ENCODE measurements around the gene ELP4. TPM values are rescaled to one million over a fixed set of nuclear protein-coding genes. Genes with fewer than 3 reads are reported as not detected.

ELP4 gene
- total RNA-seq, 1 experiment from 2014 or later = 17.2 TPM

DNA sequence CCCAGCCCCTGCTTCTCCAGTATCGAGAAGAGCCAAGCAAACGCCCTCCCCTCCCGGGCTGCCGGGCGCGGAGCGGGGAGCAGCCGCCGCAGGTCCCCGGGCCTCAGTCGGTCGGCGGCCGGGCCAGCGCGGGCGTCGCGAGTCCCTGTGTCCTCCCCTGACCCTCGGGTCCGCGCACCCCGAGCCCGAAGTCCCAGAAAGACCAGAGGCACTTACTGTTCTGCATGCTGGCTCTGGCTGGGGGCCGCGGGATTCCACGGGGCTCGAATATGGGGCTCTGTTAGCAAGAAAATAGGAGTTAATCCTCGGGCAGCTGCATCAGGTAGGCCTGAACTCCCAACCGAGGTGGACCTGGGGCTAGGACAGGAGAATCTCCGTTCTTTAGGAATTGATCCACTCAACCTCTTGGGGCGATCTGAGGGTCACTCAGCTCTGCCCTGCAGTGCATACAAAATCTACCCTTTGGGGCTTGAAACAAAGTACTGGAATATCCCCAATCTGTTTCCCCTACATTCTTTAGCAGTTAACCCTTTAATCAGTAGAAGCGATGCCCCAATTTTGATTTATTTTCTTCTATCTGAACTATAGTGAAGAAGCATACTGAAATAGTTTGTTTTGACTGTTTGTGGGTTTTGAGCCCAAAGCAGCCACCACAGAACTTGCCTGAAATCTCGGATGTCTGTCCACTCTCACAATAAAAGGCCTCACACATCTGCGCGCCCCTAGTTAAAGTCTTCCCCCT, 296.8 kb downstream of the ELP4 start:
- no peak overlapping the region for H3K27ac ChIP-seq (ENCODE audit: low read length)
- ChIA-PET CTCF (interaction anchor here (0.6 kb wide), 1 partner anchor 16 kb away, joined by 6 read pairs; no protein-coding TSS in a partner anchor), POLR2A (no interaction called here)
- DNase-seq (ENCODE audit: low read depth, low spot score) (no peak), ATAC-seq (no peak)
- TF ChIP-seq SIN3A (IDR thresholded peaks at IDR 0.05; ENCODE audit: borderline replicate concordance, insufficient read depth, low read depth, low read length) (no peak), POLR2AphosphoS5 (IDR thresholded peaks at IDR 0.05; ENCODE audit: low read depth, low read length) (no peak)
- TF ChIP-seq, protein P1, sequence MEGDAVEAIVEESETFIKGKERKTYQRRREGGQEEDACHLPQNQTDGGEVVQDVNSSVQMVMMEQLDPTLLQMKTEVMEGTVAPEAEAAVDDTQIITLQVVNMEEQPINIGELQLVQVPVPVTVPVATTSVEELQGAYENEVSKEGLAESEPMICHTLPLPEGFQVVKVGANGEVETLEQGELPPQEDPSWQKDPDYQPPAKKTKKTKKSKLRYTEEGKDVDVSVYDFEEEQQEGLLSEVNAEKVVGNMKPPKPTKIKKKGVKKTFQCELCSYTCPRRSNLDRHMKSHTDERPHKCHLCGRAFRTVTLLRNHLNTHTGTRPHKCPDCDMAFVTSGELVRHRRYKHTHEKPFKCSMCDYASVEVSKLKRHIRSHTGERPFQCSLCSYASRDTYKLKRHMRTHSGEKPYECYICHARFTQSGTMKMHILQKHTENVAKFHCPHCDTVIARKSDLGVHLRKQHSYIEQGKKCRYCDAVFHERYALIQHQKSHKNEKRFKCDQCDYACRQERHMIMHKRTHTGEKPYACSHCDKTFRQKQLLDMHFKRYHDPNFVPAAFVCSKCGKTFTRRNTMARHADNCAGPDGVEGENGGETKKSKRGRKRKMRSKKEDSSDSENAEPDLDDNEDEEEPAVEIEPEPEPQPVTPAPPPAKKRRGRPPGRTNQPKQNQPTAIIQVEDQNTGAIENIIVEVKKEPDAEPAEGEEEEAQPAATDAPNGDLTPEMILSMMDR (IDR thresholded peaks at IDR 0.05) = no peak
- TF ChIP-seq, protein P2, sequence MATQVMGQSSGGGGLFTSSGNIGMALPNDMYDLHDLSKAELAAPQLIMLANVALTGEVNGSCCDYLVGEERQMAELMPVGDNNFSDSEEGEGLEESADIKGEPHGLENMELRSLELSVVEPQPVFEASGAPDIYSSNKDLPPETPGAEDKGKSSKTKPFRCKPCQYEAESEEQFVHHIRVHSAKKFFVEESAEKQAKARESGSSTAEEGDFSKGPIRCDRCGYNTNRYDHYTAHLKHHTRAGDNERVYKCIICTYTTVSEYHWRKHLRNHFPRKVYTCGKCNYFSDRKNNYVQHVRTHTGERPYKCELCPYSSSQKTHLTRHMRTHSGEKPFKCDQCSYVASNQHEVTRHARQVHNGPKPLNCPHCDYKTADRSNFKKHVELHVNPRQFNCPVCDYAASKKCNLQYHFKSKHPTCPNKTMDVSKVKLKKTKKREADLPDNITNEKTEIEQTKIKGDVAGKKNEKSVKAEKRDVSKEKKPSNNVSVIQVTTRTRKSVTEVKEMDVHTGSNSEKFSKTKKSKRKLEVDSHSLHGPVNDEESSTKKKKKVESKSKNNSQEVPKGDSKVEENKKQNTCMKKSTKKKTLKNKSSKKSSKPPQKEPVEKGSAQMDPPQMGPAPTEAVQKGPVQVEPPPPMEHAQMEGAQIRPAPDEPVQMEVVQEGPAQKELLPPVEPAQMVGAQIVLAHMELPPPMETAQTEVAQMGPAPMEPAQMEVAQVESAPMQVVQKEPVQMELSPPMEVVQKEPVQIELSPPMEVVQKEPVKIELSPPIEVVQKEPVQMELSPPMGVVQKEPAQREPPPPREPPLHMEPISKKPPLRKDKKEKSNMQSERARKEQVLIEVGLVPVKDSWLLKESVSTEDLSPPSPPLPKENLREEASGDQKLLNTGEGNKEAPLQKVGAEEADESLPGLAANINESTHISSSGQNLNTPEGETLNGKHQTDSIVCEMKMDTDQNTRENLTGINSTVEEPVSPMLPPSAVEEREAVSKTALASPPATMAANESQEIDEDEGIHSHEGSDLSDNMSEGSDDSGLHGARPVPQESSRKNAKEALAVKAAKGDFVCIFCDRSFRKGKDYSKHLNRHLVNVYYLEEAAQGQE (IDR thresholded peaks at IDR 0.05; ENCODE audit: insufficient read depth in 1 of 2, low read depth in 2 of 2, low read length in 1 of 2) = no peak
- H3K27me3 ChIP-seq (ENCODE audit: control insufficient read depth, insufficient read depth, low read length) = peaks cover 29% of the 10 kb centered on the region
- in situ Hi-C loops (cut with HindIII; ENCODE audit: low pct_unique_long_range_greater_than_20kb, low sequenced_read_pairs) (no loop called here), intact Hi-C loops (cut with micrococcal nuclease; ENCODE audit: unreplicated experiment) (no loop called here)
- no peaks in the 10 kb centered on the region for H3K9me3 ChIP-seq (ENCODE audit: control insufficient read depth, insufficient read depth, low read depth, low read length)
- H3K4me3 ChIP-seq (ENCODE audit: low read depth in 2 of 2, low read length in 2 of 2) = no peak overlapping the region
- 0 out of 2 replicates have a peak, but pooled peaks cover 3% of the 10 kb centered on the region for H3K4me1 ChIP-seq (ENCODE audit: control insufficient read depth, insufficient read depth, low read length)
- no peaks in the 10 kb centered on the region for H3K36me3 ChIP-seq (ENCODE audit: control insufficient read depth, insufficient read depth, low read length)
- no TSS peak for BruUV-seq (replicated peaks)

DNA sequence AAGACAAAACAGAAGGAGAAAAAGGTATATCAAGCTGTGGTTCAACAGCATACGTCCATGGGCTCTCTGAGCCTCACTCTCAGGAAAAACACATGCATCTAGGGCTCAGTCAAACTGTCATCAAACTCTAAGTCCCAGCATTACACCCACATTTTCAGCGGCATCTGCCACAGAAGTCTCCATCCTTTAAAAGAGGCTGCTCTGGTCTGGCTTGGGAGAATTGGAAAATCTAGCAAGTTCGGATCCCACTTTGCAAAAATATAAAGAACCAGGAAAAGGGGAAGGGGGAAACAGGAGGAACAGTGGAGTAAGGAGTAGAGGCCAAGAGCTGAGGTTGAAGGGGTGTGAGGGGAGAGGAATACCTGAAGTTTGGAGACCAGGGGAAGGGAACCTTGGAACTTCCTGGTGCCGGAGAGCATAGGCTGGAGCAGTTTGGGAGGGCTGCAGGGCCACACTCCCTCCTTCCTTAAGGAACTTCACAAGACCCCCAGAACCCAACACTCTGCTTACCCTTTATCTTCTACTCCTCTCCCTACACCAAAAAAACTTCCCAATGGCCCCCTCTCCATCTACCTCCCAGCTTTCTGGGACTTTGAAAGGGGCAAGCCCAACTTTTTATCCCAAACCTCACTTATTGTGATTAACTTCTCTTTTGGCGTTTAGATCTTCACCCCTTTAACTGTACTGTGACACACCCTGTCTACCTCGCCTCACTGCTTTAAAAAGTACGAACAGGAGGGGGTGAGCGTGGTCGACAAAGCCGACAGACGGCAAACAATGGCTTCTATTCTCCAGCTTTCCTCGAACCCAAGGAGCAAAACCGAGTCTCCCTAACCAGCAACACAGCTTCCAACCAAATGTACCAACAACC, 297.6 kb downstream of the ELP4 start:
- in situ Hi-C loops (cut with HindIII; ENCODE audit: low pct_unique_long_range_greater_than_20kb, low sequenced_read_pairs) = no loop called here
- peaks cover 23% of the 10 kb centered on the region for H3K27me3 ChIP-seq (ENCODE audit: control insufficient read depth, insufficient read depth, low read length)
- no TSS peak for BruUV-seq (replicated peaks)

More for the DNA sequence above, 297.6 kb downstream of the ELP4 start:
- CTCF ChIA-PET = no interaction called here
- H3K27ac ChIP-seq (ENCODE audit: low read length) = no peak overlapping the region
- no peak for DNase-seq (ENCODE audit: low read depth, low spot score)
- H3K9me3 ChIP-seq (ENCODE audit: control insufficient read depth, insufficient read depth, low read depth, low read length) = no peaks in the 10 kb centered on the region
- POLR2A ChIA-PET = no interaction called here
- H3K4me1 ChIP-seq (ENCODE audit: control insufficient read depth, insufficient read depth, low read length) = 0 out of 2 replicates have a peak, but pooled peaks cover 3% of the 10 kb centered on the region
- no peak overlapping the region for H3K4me3 ChIP-seq (ENCODE audit: low read depth in 2 of 2, low read length in 2 of 2)
- H3K36me3 ChIP-seq (ENCODE audit: control insufficient read depth, insufficient read depth, low read length) = no peaks in the 10 kb centered on the region
- TF ChIP-seq, protein P2 (IDR thresholded peaks at IDR 0.05; ENCODE audit: insufficient read depth in 1 of 2, low read depth in 2 of 2, low read length in 1 of 2) = no peak
- no peak for TF ChIP-seq TCF7L2 (IDR thresholded peaks at IDR 0.05; ENCODE audit: low read depth, low read length)
- TF ChIP-seq POLR2AphosphoS5 (IDR thresholded peaks at IDR 0.05; ENCODE audit: low read depth, low read length) = no peak
- TF ChIP-seq SIN3A (IDR thresholded peaks at IDR 0.05; ENCODE audit: borderline replicate concordance, insufficient read depth, low read depth, low read length) = no peak
- no peak for ATAC-seq
- intact Hi-C loops (cut with micrococcal nuclease; ENCODE audit: unreplicated experiment) = no loop called here
